H1 (cell line): ENCODE measurements around the gene ADM5. TPM values are rescaled to one million over a fixed set of nuclear protein-coding genes. Genes with fewer than 3 reads are reported as not detected.

Experiments
- CTCF ChIA-PET: fragments of 300-600 bp; sonication (Branson Sonifier 250); formaldehyde crosslinking; loops from one replicate; lab custom pipeline; 2021; ENCODE audit not compliant: partially characterized antibody; lab: Charles Lee
- POLR2A ChIA-PET: fragments of 300-600 bp; sonication (Branson Sonifier 250); formaldehyde crosslinking; loops from one replicate; lab custom pipeline; 2021; ENCODE audit warnings: inconsistent platforms; ENCODE audit not compliant: partially characterized antibody; lab: Charles Lee
- DNase-seq, 2 experiments: peaks; one replicate each; pipeline versions ENCODE4 v3.0.0 to v3.0.0-alpha.2; 2010 to 2022; ENCODE audit warnings: low spot score in 2 of 2, low read depth in 1 of 2, mixed read lengths in 1 of 2
- FAIRE-seq: peaks from 2 replicates; lab custom pipeline; 2011; peaks lifted over from hg19 to GRCh38; lab: Jason Lieb, UNC
- H2AFZ ChIP-seq: 2 replicates; pipeline ENCODE4 v1.8.1; 2012; ENCODE audit warnings: low read length, inconsistent platforms
- H2AK5ac ChIP-seq: 2 replicates; pipeline ENCODE4 v1.6.1; 2013; ENCODE audit warnings: low read depth, low read length
- H2BK120ac ChIP-seq: replicated peaks from 2 replicates; pipeline ENCODE3; 2013; ENCODE audit warnings: low read depth, low read length, inconsistent platforms
- H2BK12ac ChIP-seq: 2 replicates; pipeline ENCODE4 v1.6.1; 2013; ENCODE audit warnings: low read depth, low read length
- H2BK15ac ChIP-seq: 2 replicates; pipeline ENCODE4 v1.6.1; 2013; ENCODE audit warnings: low read length
- H2BK20ac ChIP-seq: 2 replicates; pipeline ENCODE4 v1.6.1; 2013; ENCODE audit warnings: low read length
- H2BK5ac ChIP-seq: 2 replicates; pipeline ENCODE4 v1.6.1; 2013; ENCODE audit warnings: low read depth, low read length
- H3K14ac ChIP-seq: 2 replicates; pipeline ENCODE4 v1.6.1; 2013; ENCODE audit warnings: inconsistent platforms; ENCODE audit not compliant: insufficient read length
- H3K18ac ChIP-seq: 2 replicates; pipeline ENCODE4 v1.6.1; 2013; ENCODE audit warnings: low read length; ENCODE audit errors: extremely low read depth
- H3K23ac ChIP-seq: 2 replicates; pipeline ENCODE4 v1.6.1; 2013; ENCODE audit warnings: inconsistent platforms; ENCODE audit not compliant: insufficient read length
- H3K23me2 ChIP-seq: 2 replicates; pipeline ENCODE4 v1.6.1; 2013; ENCODE audit warnings: low read depth, low read length
- H3K27ac ChIP-seq: 2 replicates; pipeline ENCODE4 v1.6.1; 2011; ENCODE audit warnings: low read depth, low read length, inconsistent platforms
- H3K27me3 ChIP-seq, 4 experiments: replicated peaks in 1 of 4; 1 replicate in 1 of 4; 2 replicates in 3 of 4; pipeline versions ENCODE4 v1.6.1 to v1.8.1; 2011 to 2013; ENCODE audit warnings: low read length in 3 of 4, mild to moderate bottlenecking in 3 of 4, inconsistent platforms in 2 of 4, mixed read lengths in 2 of 4, moderate library complexity in 1 of 4; ENCODE audit not compliant: control insufficient read depth in 3 of 4, insufficient read depth in 3 of 4; ENCODE audit errors: extremely low read depth in 1 of 4
- H3K36me3 ChIP-seq, 4 experiments: 2 replicates each; pipeline versions ENCODE4 v1.6.1 to v1.8.1; 2011 to 2013; ENCODE audit warnings: mild to moderate bottlenecking in 4 of 4, low read length in 3 of 4, moderate library complexity in 2 of 4, control low read depth in 1 of 4, inconsistent platforms in 1 of 4; ENCODE audit not compliant: insufficient read depth in 4 of 4, control insufficient read depth in 2 of 4
- H3K4ac ChIP-seq: replicated peaks from 2 replicates; pipeline ENCODE3; 2013; ENCODE audit warnings: low read length, low read depth, mixed read lengths, inconsistent platforms; ENCODE audit not compliant: insufficient read length
- H3K4me1 ChIP-seq, 4 experiments: replicated peaks in 1 of 4; 1 replicate in 1 of 4; 2 replicates in 3 of 4; pipeline versions ENCODE4 v1.6.1 to v1.8.1; 2011 to 2013; ENCODE audit warnings: low read length in 3 of 4, inconsistent platforms in 2 of 4, mixed read lengths in 1 of 4; ENCODE audit not compliant: insufficient read depth in 4 of 4, control insufficient read depth in 3 of 4
- H3K4me2 ChIP-seq, 2 experiments: 2 replicates each; pipeline versions ENCODE4 v1.6.1 to v1.8.1; 2011 to 2013; ENCODE audit warnings: low read depth in 2 of 2, low read length in 2 of 2, control low read depth in 1 of 2, inconsistent platforms in 1 of 2, mild to moderate bottlenecking in 1 of 2; ENCODE audit not compliant: insufficient read depth in 1 of 2
- H3K4me3 ChIP-seq, 4 experiments: fragments of 200-600, 300-600 bp in 1 of 4; sonication (generic), shearing (Covaris generic), sonication (Bioruptor Twin) in 1 of 4; 2 replicates each; pipeline versions ENCODE4 v1.5.1 to v1.8.1; 2011 to 2016; ENCODE audit warnings: low read length in 4 of 4, low read depth in 3 of 4, control low read depth in 2 of 4, inconsistent platforms in 2 of 4, mild to moderate bottlenecking in 2 of 4, mixed read lengths in 1 of 4, moderate library complexity in 1 of 4; ENCODE audit not compliant: insufficient read depth in 2 of 4; ENCODE audit errors: extremely low read depth in 1 of 4
- H3K56ac ChIP-seq: replicated peaks from 2 replicates; pipeline ENCODE3; 2013; ENCODE audit warnings: low read depth, mild to moderate bottlenecking, mixed read lengths, low read length, inconsistent platforms; ENCODE audit not compliant: insufficient read length
- H3K79me1 ChIP-seq: 2 replicates; pipeline ENCODE4 v1.6.1; 2013; ENCODE audit warnings: low read depth, low read length, control low read depth
- H3K79me2 ChIP-seq, 2 experiments: 2 replicates each; pipeline versions ENCODE4 v1.6.1 to v1.8.1; 2012 to 2013; ENCODE audit warnings: low read length in 2 of 2, mild to moderate bottlenecking in 2 of 2, inconsistent platforms in 1 of 2; ENCODE audit not compliant: insufficient read depth in 2 of 2, control insufficient read depth in 1 of 2
- H3K9ac ChIP-seq, 4 experiments: replicated peaks in 1 of 4; 1 replicate in 1 of 4; 2 replicates in 3 of 4; pipeline versions ENCODE4 v1.6.1 to v1.8.1; 2011 to 2013; ENCODE audit warnings: low read depth in 3 of 4, low read length in 3 of 4, control low read depth in 2 of 4, mild to moderate bottlenecking in 2 of 4, moderate library complexity in 2 of 4, inconsistent platforms in 1 of 4; ENCODE audit errors: extremely low read depth in 1 of 4
- H3K9me3 ChIP-seq, 2 experiments: 2 replicates each; pipeline versions ENCODE4 v1.6.1 to v1.8.1; 2012 to 2013; ENCODE audit warnings: mild to moderate bottlenecking in 2 of 2, moderate library complexity in 2 of 2, control low read depth in 1 of 2, inconsistent platforms in 1 of 2, low read depth in 1 of 2, low read length in 1 of 2, mixed read lengths in 1 of 2; ENCODE audit not compliant: insufficient read depth in 2 of 2
- H4K20me1 ChIP-seq, 2 experiments: replicated peaks in 1 of 2; 2 replicates each; pipeline versions ENCODE3 to v1.8.1; 2011 to 2013; ENCODE audit warnings: inconsistent platforms in 2 of 2, low read length in 2 of 2, mild to moderate bottlenecking in 1 of 2; ENCODE audit not compliant: insufficient read depth in 2 of 2, control insufficient read depth in 1 of 2
- H4K5ac ChIP-seq: 2 replicates; pipeline ENCODE4 v1.6.1; 2013; ENCODE audit warnings: low read length, low read depth, mixed read lengths, inconsistent platforms; ENCODE audit not compliant: insufficient read length
- H4K8ac ChIP-seq: 2 replicates; pipeline ENCODE4 v1.8.0; 2013; ENCODE audit warnings: mild to moderate bottlenecking, moderate library complexity, low read length, inconsistent platforms; ENCODE audit not compliant: insufficient read depth; ENCODE audit errors: extremely low read depth
- H4K91ac ChIP-seq: replicated peaks from 2 replicates; pipeline ENCODE3; 2013; ENCODE audit warnings: low read length, mixed read lengths, inconsistent platforms; ENCODE audit not compliant: insufficient read length
- NANOG ChIP-seq: IDR thresholded peaks from 2 replicates; pipeline ENCODE4 v1.6.1; 2011; ENCODE audit warnings: low read length, low read depth, mild to moderate bottlenecking, inconsistent platforms; ENCODE audit not compliant: insufficient read depth, poor library complexity, severe bottlenecking
- SIX5 ChIP-seq: IDR thresholded peaks from 2 replicates; pipeline ENCODE4 v1.6.1; 2011; ENCODE audit warnings: mild to moderate bottlenecking, low read depth, low read length
- TAF1 ChIP-seq: IDR thresholded peaks from 2 replicates; pipeline ENCODE4 v1.6.1; 2011; ENCODE audit warnings: mild to moderate bottlenecking, low read depth, low read length
- WGBS, 2 experiments: shearing (Covaris generic) in 1 of 2; methylation state at CpG; one replicate each; pipeline versions ENCODE4 v1.1.6 to v1.1.7; 2013 to 2015; ENCODE audit warnings: low lambda C conversion rate in 2 of 2, mixed read lengths in 2 of 2, inconsistent platforms in 1 of 2, low coverage in 1 of 2, missing lambda C conversion rate in 1 of 2; ENCODE audit not compliant: insufficient replicate concordance in 2 of 2, insufficient coverage in 1 of 2, insufficient read length in 1 of 2; ENCODE audit errors: extremely low coverage in 1 of 2, missing lambda C conversion rate in 1 of 2; 5-methylcytosine and 5-hydroxymethylcytosine counted together
- polyA plus RNA-seq, 7 experiments: library from polyadenylated mRNA; depleted of rRNA in 3 of 7; stranded (reverse) in 5 of 7; unstranded in 2 of 7; fragments of >200 nt in 5 of 7; fragments of 200-250 nt in 2 of 7; gene quantifications; 1 replicate in 5 of 7; 2 replicates in 1 of 7; 4 replicates in 1 of 7; pipeline versions ENCODE4 v1.2.1 to v1.2.3, GENCODE V29; 2011 to 2013; ENCODE audit warnings: missing spikeins in 2 of 7, mixed read lengths in 2 of 7
- total RNA-seq: library from RNA; stranded (reverse); fragmentation: NEBNext Ultra II Directional; extraction: Animal tissue kit (Norgen Biotek cat#: 25700); gene quantifications from 2 replicates; pipeline ENCODE4 v1.2.1, GENCODE V29; 2021

ADM5 gene
- total and polyA plus RNA-seq, 2 of the 8 experiments (the other 6 are each of a cell fraction or from before 2014, with no cell fraction given): 2.5 to 2.6 TPM

- peaks cover 0 to 3% of the 10 kb centered on the region in 2 experiments; a peak in 1 of 4 replicates for H3K79me2 ChIP-seq
- no peak overlapping the region for H2BK15ac ChIP-seq
- H3K23ac ChIP-seq: no peak overlapping the region
- no peak for TF ChIP-seq SIX5
- TF ChIP-seq NANOG: no peak
- no peak for TF ChIP-seq TAF1
- DNase-seq: no peak
- H3K18ac ChIP-seq: no peak overlapping the region
- H3K9ac ChIP-seq: no peak overlapping the region
- no peak overlapping the region for H3K4me3 ChIP-seq
- no peak overlapping the region for H2BK120ac ChIP-seq
- H2BK20ac ChIP-seq: no peak overlapping the region
- H3K4me1 ChIP-seq: peaks cover 0 to 9% (median 3%) of the 10 kb centered on the region in 4 experiments; a peak in 3 of 7 replicates
- peaks cover 6 to 13% of the 10 kb centered on the region in 2 experiments for H4K20me1 ChIP-seq
- H3K23me2 ChIP-seq: no peaks in the 10 kb centered on the region
- H2BK5ac ChIP-seq: no peak overlapping the region
- H4K8ac ChIP-seq: no peak overlapping the region
- CTCF ChIA-PET: no interaction called here
- H3K27ac ChIP-seq: no peak overlapping the region
- H3K56ac ChIP-seq: no peak overlapping the region
- no peak overlapping the region for H4K91ac ChIP-seq
- no peak overlapping the region for H3K4ac ChIP-seq
- H3K79me1 ChIP-seq: peaks cover 7% of the 10 kb centered on the region; the same call in 1 of the 2 replicates
- no peak for FAIRE-seq
- no peak overlapping the region for H3K14ac ChIP-seq
- no peak overlapping the region for H2AFZ ChIP-seq
- H2AK5ac ChIP-seq: no peak overlapping the region
- H4K5ac ChIP-seq: no peak overlapping the region
- no peaks in the 10 kb centered on the region for H3K9me3 ChIP-seq
- no peak overlapping the region for H3K4me2 ChIP-seq
- no peak overlapping the region for H2BK12ac ChIP-seq
- 97% methylated on average over 33 of the region's 110 CpGs; no CpG with 5 or more reads in 1 of the 2 experiments for WGBS, 2 experiments
- no peaks in the 10 kb centered on the region for H3K27me3 ChIP-seq
- POLR2A ChIA-PET: no interaction called here
- H3K36me3 ChIP-seq: peaks cover 13 to 69% (median 42%) of the 10 kb centered on the region in 4 experiments; a peak in 7 of 8 replicates
Measured at GRCh38 chr19:49651820-49652550, 37.4 kb upstream of the ADM5 start.
